GM18868 (cell line): ENCODE results near the gene XXYLT1.
A peak's percentile ranks its signal among the peaks of the same experiment; 100 is the strongest.

Experiments used
- ATAC-seq: cut with Tn5 transposase; IDR thresholded peaks from one replicate; pipeline ENCODE4 v1.9.1; 2021; ENCODE audit warnings: mild to moderate bottlenecking, moderate library complexity; ENCODE audit not compliant: unreplicated experiment

XXYLT1 gene

DNA sequence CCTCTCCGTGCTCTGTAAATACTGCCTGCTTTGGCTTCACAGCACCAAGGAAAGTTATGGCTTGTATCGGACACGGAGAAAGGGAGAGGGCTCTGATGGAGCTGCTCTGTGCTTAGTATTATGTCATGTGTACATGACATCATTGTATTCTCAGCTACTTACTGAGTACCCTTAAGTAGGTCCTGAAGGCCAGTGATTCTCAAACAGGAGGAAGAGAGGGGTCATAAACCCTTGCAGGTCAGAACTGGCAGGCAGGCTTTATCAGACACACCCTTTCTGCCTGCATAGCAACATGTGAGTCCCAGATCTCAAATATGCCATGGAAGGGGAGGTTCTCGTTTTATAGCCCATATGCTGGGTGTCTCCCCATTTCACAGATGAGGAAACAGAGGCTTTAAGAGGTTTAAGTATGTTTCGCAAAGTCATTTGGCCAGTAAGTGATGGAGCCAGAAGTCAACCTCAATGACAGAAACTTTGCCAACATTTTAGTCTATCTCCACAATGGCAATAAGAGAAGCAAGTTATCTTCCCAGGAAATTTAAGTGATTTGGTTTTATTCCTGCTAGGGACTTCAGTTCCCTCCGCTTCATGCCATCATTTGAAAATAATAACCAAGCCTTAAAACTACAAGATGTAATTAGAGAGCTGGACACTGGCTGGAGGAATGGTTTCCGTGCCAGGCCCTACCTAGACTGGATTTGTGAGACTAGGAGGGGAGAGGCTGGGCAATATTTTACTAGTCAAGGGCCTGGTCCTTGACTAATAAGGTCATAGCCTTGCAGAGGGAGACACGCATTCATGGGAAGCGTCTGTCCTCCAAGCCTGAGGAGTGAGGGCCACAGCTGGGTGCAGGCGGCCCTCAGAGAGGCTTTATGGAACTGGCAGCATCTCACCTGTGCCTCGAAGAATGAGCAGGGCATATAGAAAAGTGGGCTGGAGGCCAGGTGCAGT is 133.0 kb downstream of the XXYLT1 start:
- no peak for ATAC-seq

DNA sequence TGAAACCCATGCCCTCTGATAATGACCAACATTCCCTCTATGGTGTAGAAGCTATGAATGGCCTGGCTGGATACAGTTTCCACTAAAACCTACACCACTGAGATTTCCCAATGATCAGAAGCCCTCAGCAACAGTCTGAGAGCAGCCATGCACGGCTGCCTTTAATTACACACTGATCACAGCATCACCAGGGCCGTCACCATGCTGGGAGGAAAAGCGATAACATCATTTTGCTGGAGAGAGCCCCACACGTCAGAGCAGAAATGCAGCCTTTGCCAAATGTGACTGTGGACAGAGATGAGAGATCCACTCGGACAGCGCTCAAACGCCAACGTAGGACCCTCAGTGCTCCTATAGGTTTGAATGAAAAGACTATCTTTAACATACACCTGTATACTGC is 135.0 kb downstream of the XXYLT1 start:
- no peak for ATAC-seq

DNA sequence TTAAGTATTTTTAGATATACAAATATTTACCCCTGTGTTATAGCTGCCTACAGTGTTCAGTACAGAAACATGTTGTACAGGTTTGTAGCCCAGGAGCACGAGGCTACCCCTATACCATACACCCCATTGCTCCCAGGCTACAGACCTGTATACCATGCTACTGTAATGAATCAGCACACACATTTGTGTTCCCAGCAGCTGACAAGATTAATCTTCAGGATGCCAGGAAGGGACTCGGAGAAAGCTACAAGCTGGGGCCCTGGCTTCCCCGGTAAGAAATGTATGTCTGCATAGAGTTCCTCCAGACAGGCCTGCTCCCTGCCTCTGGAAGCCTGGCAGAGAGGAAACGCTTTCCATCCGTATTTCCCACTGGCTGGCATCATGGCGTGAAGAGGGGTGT is 136.5 kb downstream of the XXYLT1 start:
- no peak for ATAC-seq

DNA sequence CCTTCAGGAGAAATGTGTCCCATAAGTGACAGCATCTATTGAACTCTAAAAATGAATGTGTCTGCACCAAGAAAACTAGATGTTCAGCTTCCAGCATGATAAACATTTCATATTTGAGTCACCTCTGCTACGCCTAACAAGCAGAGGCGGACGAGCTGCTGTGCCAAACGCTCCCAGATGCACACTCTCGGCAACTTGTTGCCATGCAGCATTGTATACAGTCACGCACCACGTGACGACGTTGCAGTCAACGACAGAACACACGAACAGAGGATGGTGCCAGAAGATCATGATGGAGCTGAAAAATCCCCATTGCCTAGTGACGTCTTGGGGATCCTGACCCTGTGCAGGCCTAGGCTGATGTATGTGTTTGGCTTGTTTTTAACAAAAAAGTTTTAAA is 137.5 kb downstream of the XXYLT1 start:
- ATAC-seq: no peak

DNA sequence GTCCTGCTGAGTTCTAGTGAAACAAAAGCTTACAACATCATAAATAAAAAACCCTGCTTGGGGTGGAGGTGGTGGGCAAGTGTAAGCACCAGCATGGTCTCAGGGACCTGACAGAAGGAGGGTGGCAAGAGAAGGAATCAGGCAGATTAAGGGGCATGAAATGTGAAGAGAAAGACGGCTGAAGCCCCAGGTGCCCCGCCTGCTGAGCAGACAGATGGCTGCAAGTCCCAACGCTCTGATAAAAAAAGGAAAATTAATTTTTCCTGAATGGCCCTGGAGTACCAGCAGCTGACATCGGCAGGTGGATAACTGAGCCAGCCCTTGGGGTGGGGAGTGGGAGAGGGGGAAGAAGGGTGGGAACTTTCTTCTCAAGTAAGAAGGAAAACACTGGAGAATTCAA is 137.9 kb downstream of the XXYLT1 start:
- no peak for ATAC-seq

DNA sequence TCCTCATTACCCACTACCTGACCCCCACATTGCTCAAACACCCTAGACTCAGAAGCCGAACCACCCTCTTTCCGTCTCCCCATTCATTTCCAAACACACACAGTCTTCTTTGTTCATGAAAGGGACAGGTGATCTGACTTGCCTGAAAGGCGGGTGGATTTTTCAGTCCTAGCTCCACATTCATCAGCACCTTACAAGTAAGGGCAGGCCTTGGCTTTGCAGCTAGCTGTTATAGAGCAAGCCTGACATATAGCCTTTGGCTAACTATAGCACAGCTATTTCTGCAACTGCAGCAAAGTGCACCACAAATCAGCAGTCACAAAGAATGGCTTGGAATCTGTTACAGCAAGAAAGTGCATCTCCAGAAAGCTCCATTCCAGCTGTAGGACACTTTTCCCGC is 139.8 kb downstream of the XXYLT1 start:
- ATAC-seq: no peak

DNA sequence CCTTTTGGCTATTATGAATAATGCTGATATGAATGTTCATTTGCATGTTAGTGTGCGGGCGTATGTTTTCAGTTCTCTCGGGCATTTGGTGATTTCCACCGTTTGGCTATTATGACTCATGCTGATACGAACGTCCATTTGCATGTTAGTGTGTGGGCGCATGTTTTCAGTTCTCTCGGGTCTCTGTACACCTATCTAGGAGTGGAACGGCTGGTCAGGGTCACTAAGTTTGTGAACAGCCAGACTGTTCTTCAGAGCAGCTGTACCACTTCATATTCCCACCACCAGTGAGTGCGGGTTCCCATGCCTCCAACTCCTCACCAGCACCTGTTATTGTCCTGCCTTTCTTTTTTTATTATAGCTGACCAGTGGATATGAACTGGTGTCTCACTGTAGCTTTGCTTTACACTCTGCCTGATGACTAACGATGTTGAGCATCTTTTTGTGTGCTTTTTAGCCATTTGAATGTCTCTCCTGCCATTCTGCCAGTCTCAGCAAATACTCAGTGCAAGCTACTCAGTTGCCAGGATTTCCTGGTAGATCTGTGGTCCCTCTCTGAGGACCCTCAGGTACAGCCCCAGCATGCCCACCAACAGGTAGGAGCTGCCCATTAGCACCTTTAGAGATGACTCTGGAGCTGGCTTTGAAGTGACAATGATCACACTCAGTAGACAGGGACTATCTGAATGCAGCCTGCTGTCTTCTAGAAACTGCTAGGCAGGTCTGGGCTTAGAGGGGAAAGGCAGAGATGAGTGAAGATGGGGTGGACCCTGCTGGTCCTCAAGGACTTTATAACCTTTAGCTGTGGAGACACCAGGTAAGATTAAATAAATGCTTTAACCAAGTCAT is 141.1 kb downstream of the XXYLT1 start:
- peak; percentile 92 for ATAC-seq

DNA sequence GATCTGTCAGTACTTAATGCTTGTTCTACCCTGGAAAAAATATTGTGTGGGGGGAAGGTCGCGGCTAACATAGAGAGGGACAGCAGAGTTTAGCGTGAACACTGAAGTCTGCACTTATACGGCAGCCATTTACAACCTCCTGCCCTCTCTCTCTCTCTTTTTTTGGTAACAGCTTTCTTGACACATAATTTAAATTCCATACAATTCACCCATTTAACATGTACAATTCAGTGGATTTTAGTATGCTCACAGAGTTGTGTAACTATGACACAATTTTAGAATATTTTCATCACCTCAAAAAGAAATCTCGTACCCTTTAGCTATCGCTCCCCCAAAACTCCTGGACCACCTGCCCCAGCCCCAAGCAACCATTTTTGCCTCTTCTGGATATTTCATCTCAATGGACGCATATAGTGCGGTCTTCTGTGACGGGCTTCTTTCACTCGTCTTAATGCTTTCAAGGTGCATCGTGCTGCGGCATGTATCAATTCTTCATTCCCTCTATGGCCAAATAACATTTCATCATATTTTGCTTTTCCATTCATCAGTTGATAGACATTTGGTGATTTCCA is 141.8 kb downstream of the XXYLT1 start:
- no peak for ATAC-seq

DNA sequence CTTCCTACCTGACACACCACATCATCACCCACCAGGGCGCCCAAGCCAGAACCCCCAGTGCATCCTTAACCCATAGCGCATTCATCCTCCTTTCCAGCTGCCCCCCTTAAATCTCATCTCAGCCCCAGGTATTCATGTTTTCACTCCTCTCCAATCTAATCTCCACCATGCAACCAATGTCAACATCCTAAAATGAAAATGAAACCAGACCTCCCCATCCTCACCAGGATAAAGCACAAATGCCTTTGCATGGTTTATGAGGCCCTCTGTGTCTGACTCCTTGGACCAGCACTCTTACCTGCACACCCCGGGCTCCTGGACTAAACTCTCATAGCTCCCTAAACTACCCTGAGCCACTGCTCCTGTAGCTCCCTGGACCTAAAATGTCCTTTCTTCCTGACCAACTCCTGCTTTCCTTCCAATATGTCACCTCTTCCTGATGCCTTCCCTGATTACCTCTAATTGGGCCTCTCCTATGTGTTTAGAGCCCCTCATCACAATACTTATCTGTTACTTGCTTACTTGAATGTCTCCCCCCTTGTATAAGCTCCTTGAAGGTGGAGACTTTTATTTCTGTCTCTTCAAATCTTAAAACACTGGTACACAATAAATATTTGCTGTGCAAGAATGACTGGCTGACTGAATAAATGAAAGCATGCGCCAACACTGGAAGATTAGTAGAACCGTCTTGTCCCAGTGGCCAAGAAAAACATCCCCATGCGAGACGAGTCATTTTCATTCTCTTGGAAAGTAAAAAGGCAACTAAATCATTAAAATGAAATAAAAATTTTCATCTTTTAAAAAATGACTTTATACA is 142.5 kb downstream of the XXYLT1 start:
- no peak for ATAC-seq

DNA sequence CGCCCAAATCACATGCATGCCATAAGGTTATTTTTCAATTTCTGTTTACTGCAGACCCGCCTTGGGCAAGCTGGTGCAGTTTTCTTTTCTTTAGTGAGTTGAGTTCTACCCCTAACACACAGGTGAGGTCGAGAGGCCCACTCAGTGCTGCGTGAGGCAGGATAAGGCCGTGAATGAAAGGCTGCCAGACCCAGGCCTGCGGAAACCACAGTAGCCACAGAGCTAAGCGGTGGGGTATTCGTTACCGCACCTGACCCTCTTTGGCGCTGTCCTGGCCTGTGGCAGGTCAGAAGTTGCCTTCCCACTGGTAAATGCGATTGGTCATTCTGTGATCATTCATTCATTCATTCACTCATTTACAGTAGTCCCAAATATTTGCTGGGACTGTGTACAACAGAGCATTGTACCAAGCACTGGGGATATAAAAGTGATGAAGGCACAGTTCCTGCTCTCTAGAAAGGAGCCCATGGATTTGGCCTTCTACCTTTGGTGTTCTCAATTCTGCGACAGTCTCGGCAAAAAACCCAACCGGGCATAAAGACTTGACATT is 144.8 kb downstream of the XXYLT1 start:
- no peak for ATAC-seq

DNA sequence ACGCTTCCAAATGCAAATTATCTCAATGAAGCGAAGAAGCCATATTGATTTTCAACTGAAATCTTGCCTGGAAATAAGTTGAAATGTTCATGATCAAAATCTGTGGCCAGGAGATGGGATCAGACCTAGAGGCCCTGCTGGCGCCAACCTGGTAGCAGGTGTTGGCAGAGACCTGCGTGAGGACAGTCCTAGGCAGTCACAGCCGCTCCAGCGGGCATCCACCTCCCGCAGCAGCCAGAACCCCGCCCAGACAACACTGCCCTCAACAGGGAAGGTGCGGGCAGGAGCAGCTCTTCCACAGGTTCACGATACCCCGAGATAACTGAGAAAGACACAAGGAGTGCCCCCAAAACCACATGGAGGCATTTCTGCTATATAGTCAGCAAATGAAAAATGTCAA is 145.3 kb downstream of the XXYLT1 start:
- ATAC-seq: no peak

DNA sequence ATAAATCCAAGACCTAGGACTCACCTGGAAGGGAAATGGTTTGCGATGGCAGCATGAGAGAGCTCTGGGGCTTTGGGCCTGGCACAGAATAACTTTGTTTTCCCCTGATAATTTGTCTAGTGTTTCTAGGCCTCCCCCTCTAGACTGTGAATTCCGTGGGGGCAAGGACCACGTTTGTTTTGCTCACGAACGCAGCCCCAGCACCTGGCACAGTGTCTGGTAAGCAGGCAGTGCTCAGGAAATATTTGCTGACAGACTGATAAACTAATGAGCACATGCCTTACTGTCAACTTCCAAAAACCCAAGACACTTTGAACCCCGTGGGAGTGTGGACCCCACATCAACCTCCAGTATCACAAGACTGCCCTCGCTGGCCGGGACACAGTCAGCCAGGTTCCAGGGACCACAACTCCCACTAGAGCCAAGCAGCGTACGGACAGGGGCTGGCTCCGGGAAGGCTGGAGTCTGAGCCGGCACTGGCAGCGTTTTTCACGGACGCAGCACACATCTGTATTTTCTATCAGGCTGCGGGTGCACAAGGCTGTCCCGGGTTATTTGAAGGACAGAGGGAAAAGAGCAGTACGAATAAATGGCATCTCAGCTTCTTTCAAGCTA is 146.5 kb downstream of the XXYLT1 start:
- ATAC-seq: no peak

DNA sequence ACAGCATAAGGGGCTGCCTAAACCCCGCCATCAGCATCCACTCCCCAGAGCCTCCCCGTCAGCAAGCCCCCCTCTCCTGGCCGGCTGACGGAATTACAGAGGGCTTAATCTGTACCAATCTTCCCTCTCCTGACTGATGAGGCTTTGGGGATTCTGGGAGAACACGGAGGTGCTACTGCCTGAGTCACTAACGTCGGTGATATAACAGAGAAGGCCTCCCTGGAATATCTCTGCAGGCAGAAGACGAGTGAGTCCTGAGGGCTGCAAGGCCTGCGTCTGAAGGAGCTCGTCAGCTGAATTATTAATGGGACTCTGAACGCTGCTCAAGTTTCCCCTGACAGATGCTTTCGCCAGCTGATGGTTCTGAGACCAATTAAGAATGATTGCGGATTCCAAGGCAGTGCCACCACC is 147.7 kb downstream of the XXYLT1 start:
- ATAC-seq: no peak

DNA sequence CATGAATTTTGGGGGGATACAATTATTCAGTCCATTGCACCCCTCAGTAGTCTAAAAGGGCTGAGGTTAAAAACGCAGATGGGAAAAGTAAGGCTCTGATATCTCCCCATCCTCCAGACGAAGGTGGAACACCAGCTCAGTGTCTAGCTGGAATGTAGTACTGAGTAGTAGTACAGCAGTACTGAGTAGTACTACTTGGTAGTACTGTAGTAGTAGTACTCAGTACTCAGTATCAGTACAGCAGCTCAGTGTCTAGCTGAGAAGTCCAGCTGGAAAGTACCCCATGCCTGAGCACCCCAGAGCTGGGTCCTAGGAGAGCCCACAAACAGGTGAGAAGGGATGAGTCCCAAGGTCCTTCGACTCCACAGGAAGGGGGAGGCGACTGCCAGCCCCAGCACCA is 148.7 kb downstream of the XXYLT1 start:
- no peak for ATAC-seq

DNA sequence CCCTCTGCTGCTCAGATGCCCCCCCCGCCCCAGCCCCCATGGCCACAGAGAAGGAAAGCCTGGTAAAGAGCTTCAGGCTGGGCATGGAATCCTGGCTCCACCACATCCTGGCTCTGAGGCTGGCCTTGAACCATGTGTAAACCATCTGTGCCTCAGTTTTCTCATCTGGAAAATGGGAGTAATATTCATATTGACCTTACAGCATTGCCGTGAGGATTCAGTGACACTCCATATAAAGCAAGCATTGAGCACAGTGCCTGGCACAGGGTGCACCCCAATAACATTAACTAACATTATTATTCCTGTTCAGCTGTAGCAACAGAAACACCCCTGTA is 150.7 kb downstream of the XXYLT1 start:
- no peak for ATAC-seq

DNA sequence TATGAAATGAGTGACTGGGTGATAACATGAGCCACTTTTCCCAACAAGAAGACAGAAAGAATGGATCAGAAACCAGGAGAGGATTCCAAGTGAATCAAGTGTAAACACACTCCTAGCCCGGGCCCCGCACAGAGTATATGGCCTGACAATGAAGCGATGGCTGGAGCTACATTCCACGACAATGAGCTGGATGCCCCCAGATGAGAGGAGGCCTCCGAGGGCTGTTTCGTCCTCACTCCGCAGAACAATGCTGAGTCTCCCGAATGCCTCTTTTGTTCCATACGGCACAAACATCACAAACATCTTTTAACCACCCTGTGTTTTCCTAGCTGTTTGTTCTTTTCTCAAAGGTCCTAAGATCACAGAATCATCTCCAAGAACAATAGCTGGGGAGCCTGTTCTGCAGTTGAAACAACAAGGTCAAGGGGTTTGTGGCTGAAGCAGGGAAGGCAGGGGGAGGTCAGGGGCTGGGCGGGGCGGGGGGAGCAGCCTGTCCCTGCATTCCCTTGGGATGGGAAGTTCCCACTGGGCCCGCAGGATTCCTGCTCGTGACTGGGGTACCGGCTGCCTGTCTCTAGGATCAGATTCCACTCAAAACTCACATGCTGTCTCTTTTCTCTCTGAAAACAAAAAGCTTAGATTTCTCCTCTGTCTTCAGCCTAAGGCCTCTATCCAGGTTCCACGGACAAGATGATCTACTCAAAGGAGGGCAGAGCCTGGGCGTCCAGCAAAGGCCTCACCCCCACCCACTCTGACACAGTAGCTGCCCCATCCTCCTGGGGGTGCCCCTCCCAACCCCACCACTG is 151.3 kb downstream of the XXYLT1 start:
- no peak for ATAC-seq

DNA sequence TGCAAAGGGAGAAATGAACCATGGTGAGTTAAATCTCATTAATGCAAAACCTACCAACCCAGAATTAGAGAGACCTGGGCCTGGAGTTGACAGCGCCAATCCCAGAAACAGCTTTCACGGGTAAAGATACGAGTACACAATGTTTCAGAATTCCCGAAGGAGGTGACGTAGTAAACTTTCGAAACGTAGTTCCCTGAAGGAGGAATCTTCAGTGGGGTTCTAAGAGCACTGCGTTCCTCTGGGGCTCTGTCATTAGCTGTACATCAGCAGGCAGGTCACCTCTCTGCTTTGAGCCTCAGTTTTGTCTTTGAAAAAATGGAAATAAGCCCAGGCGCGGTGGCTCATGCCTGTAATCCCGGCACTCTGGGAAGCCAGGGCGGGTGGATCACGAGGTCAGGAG is 152.3 kb downstream of the XXYLT1 start:
- no peak for ATAC-seq

DNA sequence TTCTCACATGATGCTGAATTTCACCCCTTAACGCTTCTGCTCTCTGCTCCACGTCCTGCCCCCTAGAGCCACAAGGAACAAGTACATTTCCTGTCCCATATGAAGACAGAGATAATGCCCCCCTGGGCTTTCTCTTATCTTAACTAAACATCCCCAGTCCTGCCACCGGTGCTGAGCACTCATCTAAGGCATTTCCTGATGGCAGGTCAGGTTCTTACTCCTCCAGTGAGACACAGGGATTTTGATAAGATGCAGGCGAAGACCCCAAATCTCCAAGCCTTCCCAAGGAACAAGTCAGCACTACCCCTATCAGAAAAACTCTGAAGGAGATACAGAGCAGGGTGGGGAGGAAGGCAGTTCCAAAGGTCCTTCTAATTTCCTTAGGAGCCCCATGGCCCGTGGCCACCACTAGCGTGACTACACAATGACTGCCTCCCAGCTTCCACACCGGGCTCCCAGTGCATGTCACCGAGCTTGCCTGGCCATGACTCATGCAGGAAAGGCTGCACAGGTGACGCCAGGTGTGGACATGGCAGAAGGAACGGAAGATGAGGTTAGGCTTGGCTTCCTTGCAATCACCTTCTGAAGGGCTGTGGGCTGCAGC is 152.9 kb downstream of the XXYLT1 start:
- no peak for ATAC-seq
